Fibroblast of skin of scalp (primary cell): ENCODE measurements around the gene GRM7.

ENCODE experiments used
- DNase-seq: peaks from one replicate; pipeline ENCODE4 v3.0.0-alpha.2; 2013

Gene GRM7

DNA sequence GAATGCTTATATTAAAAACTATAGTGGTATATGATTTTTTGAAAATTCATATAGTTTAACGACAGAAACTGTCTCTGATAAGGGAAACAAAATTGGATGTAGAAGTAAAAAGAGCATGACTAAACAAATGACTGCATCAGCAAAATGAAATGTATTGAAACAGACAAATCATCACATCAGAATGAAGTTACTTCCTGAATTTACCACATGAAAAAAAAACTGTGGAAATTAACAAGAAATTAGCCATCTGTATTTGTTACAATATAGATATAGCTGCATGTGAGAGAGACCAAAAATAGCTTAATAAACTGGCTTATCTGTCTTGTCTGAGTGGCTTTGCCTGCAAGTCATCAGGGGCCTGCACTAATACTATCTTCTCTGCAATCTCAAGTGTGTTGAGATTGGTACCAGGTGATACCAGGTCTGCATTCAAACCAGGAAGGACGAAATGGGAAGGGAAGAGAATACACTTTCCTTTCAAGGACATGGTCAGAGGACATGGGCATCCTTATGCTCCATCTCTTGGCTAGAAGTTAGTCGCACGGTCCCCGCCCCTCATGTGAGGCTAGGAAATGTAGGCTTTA, 388.7 kb downstream of the GRM7 start:
- DNase-seq: no peak

DNA sequence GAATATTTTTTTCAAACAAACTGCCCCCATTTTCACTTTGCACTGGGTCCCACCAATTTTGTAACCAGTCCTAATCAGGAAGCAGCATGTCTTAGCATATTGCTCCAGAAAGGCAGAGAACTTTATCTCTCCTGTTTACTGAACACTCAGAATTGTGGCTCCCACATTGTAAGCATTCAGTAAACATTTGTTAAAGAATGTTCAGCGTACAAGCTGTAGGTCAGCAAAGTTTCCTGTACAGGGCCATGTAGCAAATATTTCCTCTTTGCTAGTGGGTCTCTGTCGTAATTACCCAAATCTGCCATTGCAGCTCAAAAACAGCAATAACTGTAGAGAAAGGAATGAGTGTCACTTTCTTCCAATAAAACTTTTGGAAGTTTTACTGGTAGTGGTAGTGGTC, 393.3 kb downstream of the GRM7 start:
- no peak for DNase-seq

DNA sequence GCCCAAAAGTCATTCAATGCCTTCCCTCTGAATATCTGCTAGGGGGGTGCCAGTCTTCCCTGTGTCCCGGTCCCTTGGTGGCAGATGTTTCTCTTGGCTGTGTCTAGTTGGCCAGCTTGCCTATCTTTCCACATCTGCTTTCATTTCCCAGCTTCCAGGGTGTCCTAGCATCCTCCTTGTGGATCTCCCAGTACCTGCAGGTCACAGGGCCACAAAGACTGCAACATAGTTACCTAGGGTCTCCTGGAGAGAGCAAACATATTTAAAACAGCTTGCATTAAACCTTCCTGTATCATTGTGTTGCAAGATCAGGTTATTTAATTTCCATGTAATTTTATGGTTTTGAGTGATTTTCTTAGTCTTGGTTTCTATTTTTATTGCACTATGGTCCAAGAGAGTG, 400.1 kb downstream of the GRM7 start:
- no peak for DNase-seq

GRCh38 chr3:7263347-7264195, 402.7 kb downstream of the GRM7 start:
- DNase-seq: no peak

- no peak for DNase-seq
Observed at GRCh38 chr3:7264196-7264526, 403.2 kb downstream of the GRM7 start.

- no peak for DNase-seq
Observed at GRCh38 chr3:7265736-7266135, 404.8 kb downstream of the GRM7 start.

DNA sequence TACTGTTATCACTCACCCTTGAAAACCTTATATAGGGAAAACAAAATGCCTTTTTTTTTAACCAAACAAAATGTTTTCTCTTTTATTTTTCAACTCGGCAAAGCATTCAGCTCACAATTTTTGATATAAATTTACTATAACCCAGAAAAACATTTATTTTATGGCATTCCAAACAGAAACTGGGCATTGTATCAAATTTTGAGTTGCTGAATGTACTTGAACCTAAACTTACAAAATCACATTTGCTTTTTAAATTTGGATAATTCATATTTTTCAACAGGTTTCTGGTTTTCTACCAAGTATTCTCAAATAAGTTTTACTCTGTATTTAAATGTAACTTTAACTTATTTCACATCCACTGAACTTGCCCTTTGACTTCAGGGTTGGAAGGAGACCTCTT, 405.6 kb downstream of the GRM7 start:
- DNase-seq: no peak

GRCh38 chr3:7270731-7271130, 409.8 kb downstream of the GRM7 start:
- no peak for DNase-seq

DNA sequence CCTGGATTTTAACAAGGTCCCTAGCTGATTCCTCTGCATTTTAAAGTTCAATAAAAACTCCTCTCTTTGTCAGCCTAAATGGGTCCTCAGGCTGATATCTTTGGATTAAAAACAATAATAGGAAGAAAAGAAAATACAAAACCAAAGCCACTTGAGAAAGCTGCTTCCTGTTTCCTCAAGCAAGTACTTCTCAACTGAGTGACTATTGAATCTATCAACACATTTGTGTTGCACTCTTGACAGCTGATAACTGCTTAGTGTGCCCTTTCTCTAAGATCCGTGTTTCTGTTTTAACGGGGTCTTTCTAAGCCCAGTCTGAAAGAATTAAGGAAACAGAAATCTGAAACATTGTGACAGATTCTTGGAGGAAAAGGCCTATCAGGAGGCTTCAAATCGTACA, 410.7 kb downstream of the GRM7 start:
- DNase-seq: no peak

DNA sequence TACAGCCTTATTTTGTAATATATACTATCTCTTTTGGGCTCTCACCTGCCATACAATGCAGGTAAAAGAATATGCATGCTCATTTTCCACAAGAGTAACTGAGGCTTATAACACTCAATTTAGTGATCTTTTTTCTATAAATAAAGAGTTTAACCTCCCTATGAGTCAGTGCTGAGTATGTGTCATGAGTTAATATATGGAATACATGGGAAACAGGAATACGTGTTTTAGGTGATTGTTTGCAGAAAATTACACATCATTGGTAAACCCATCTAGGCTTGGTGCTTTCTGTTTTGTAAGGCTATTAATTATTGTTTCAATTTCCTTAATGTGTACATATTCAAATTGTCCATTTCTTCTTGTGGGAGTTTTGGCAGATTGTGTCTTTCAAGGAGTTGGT, 411.3 kb downstream of the GRM7 start:
- no peak for DNase-seq

GRCh38 chr3:7275396-7275795, 414.5 kb downstream of the GRM7 start:
- DNase-seq: no peak

DNA sequence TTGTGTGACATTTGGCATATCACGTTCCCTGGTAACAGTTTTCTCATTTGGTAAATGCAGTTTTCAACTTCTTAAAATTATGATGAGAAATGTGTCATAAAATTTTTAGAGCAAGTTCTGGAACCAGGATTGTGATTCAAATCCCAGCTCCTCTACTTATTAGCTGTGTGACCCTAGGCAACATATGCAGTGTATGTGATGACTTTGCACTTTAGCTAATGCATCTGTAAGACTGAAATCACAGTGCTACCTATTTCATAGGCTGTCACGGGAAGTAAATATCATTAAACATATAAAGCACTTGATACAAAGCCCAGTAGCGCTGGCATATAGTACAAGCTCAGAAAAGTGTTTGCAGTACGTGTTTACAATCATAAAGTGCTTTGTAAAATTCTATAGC, 419.4 kb downstream of the GRM7 start:
- no peak for DNase-seq

GRCh38 chr3:7282988-7283387, 422.1 kb downstream of the GRM7 start:
- no peak for DNase-seq

DNA sequence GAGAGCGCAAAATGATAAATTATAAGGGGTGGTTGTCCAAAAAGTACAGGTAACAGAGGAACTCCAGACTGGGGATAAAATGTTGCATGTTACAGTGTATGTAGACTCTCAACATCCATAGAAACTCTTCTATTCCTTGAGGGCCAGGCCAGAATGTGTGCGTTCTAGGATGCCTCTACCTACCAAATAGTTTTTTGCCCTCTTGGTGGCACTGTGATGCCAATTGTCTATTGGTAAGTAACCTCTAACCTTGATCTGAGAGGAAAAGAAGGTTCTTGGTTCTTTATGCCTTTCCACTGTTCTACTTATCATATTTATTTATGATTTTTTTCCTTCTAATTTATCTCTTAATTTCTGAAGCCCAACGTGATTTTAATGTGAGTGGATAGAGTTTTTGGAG, 424.6 kb downstream of the GRM7 start:
- DNase-seq: no peak

GRCh38 chr3:7288133-7288532, 427.2 kb downstream of the GRM7 start:
- DNase-seq: no peak

DNA sequence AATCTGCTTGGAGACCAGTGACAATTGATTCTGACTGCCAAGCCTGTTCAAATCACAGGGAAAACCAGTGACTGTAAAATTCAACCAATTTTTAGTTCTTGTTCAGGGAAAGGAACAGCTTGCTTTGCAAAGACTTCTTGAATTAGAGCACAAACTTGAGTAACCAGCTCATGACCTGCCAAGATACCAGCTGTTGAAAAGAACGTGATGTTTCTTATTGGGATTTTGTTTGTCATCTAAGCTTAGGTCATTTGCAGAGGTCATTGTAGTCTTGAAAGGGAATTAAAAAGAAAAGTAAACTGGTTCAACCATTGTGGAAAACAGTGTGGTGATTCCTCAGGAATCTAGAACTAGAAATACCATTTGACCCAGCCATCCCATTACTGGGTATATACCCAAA, 428.2 kb downstream of the GRM7 start:
- DNase-seq: no peak

DNA sequence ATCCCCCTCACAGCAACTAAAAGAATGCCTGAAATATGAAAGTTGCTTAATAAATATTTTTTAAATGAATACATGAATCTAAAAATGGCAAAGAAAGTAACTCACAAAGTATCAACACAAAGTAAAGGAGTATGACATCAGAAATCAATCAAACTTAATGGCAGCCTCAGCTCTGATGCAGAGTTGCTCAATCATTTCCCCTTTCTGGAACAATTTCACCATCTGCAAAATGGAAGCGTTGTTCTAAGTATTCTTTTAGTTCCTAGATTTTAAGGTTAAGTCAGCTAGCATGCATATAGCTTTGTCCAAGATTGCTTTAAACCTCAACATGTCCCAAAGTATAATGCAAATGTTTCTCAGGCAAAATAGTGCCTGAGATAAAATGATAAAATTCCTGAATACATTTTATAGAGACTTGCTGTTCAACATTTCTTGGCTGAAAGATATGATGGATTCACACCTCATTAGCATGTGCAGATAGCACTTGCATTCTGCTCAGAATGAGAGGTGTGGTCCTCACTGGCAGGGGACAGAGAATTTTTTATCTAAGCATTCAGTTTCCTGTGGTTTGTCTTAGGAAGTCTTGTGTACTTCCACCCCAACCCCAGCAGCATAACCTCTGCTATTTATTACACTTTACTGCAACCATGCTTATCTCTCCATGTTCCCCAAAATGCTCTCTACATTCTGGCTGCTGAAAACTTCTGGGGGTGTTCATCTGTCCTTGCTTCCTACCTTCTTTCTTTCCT, 429.3 kb downstream of the GRM7 start:
- DNase-seq: no peak

DNA sequence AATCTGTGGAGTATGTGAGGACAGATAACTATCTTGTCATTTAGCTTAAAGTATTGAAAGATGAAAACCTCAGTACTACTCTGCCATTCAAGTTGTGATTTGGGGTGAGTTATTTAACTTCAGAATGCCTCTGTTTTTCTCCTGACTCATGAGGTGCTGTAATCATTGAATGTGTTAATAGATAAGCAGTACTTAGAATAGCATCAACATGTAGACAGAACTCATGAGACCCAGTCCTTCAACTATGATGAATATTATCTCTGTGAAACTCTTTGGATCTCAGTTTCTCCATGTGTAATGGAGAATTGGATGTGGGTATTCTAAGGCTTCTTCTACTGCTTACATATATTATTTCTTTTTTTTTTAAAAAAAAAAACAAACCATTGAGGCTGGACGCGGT, 431.4 kb downstream of the GRM7 start:
- DNase-seq: no peak

DNA sequence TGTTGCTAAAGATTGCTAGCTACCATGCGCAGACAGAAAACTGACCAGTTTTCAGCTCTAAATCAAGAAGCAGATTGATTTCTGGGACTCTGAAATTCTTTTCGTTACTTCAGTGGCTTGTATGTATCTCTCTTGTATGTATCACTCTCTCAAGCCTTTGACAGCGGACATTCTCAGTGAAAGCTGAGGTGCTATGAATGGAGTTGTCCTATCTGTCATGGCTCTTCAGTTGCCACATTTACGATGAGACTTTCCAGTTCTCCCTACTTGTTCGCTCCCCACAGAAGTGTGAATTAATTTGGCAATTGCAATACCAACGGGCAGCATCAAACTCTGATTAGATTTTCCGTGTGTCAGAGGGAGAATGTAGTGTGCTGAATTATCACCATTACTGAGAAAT, 432.4 kb downstream of the GRM7 start:
- DNase-seq: no peak

DNA sequence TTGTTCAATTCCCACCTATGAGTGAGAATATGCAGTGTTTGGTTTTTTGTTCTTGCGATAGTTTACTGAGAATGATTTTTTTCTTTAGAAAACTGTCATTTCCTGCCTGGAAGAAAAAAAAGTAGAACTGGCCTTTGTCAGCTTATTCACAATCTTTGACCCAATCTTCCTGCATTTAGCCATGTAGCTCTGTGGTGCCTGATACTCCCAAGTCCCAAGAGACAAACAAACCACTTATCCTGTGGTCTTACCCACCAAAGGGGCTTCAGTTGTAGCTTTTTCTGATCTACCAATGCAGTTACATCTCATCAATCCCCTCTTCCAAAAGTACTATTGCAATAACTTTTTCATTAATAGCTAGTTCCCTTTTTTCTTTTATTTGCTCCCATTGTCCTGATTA, 444.6 kb downstream of the GRM7 start:
- DNase-seq: no peak

DNA sequence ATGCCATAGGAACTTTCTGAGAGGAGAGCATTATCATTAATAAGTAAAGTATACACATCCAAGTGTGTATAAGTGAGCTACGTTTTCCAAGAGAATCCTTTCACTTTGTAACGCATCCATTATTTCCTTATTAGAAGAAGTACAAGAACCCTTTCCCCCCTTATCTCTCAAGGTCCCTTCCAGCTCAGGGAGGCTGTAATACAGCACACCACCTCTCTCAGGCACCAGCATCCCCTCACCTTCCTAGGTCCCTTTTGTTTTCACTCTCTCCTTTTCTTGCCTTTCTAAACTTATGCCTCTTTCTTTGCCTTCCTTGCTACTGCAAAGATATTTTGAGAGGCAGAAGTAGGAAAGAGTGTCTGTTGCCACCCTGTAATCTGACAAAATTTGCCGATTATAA, 446.0 kb downstream of the GRM7 start:
- DNase-seq: no peak

GRCh38 chr3:7307410-7307809, 446.5 kb downstream of the GRM7 start:
- DNase-seq: peak; percentile 4

- DNase-seq: peak; percentile 54
Observed at GRCh38 chr3:7309641-7310102, 448.8 kb downstream of the GRM7 start.

GRCh38 chr3:7315037-7315436, 454.1 kb downstream of the GRM7 start:
- no peak for DNase-seq
